ENCODE results near the gene RBX1. TPM values are rescaled to one million over a fixed set of nuclear protein-coding genes. Genes with fewer than 3 reads are reported as not detected.

The RBX1 gene
- total RNA-seq, 6 donors from 2014 or later, result 14.6 to 55.5 (median 46.1) TPM

- Histone ChIP-seq H3K4me3 (peak overlapping the region; percentile 60 to 82 (median 76)), H3K27ac (peak overlapping the region; percentile 99), H3K4me1 (peaks cover 10 to 15% (median 12%) of the 10 kb centered on the region in 4 donors), H3K36me3 (no peaks in the 10 kb centered on the region), H3K27me3 (no peaks in the 10 kb centered on the region), H3K9me3 (no peaks in the 10 kb centered on the region)
- ATAC-seq (ENCODE audit: low FRiP score in 2 of 2), result peak in 1 of 2 donors; percentile 66
- DNase-seq, result peak; percentile 36 to 69
- 27 to 35% methylated on average over 17 to 18 of the region's 19 CpGs for WGBS, 2 donors
- TF ChIP-seq POLR2A (IDR thresholded peaks at IDR 0.05) (no peak), EP300 (IDR thresholded peaks at IDR 0.05) (no peak), POLR2AphosphoS5 (IDR thresholded peaks at IDR 0.05) (no peak), CTCF (IDR thresholded peaks at IDR 0.05) (no peak)
These were observed 70.0 kb downstream of the RBX1 start for GRCh38 chr22:41021061-41021612.

DNA sequence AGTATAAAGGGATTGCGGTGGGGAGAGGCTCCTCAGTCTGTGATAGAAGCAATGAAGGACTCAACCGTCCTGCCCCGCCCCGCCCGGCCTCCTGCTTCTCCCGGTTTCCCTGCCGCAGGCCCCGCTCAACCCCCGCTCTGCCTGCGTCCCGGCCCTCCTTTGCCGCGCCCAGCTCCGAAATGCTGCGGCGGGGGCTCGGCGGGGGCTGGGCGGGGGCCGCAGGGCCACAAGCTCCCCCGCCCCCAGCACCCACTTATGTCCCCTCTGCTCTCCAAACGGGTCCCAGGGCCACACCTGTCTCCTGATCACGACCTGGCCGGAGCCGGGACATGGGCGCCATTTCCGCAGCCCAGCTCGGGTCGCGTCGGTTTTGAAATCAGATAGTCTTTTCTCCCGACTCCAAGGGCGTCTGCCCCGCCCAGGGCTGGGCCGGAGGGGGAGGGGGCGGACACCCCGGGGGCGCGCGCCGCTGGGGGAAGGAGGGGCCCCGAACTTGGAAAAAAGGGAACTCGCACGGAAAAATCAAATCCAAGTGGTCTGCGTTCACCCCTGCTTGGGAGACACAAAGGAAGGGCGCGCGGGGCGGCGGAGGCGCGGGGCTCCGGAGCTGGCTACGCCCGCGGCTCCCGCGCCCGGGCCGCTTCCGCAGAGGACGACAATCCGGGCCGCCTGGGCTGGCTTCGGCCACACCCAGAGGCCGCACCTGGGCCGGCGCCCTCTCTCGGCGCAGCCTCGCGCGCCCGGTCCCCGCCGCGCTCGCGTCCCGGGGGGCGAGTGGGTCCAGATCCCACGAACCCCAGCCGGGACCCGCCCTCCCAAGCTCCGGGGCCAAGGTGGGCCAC, 70.7 kb downstream of the RBX1 start:
- 0 to 2% methylated on average over 19 to 71 of the region's 85 CpGs for WGBS, 2 donors
- peak; percentile 71 to 96 for DNase-seq
- peak; percentile 87 to 92 for ATAC-seq (ENCODE audit: low FRiP score in 2 of 2)
- H3K27ac ChIP-seq, result peak overlapping the region; percentile 99
- TF ChIP-seq EP300 (IDR thresholded peaks at IDR 0.05), result no peak
- TF ChIP-seq POLR2A (IDR thresholded peaks at IDR 0.05), result peak in 3 of 4 donors; percentile 16 to 77 (median 35)
- peak; percentile 73 to 76 for TF ChIP-seq POLR2AphosphoS5 (IDR thresholded peaks at IDR 0.05)
- TF ChIP-seq CTCF (IDR thresholded peaks at IDR 0.05), result peak in 1 of 6 experiments; percentile 14
- H3K4me3 ChIP-seq, result peak overlapping the region; percentile 60 to 82 (median 76)
- no peaks in the 10 kb centered on the region for H3K36me3 ChIP-seq
- H3K27me3 ChIP-seq, result no peaks in the 10 kb centered on the region
- H3K4me1 ChIP-seq, result peaks cover 10 to 15% (median 12%) of the 10 kb centered on the region in 4 donors
- H3K9me3 ChIP-seq, result no peaks in the 10 kb centered on the region

DNA sequence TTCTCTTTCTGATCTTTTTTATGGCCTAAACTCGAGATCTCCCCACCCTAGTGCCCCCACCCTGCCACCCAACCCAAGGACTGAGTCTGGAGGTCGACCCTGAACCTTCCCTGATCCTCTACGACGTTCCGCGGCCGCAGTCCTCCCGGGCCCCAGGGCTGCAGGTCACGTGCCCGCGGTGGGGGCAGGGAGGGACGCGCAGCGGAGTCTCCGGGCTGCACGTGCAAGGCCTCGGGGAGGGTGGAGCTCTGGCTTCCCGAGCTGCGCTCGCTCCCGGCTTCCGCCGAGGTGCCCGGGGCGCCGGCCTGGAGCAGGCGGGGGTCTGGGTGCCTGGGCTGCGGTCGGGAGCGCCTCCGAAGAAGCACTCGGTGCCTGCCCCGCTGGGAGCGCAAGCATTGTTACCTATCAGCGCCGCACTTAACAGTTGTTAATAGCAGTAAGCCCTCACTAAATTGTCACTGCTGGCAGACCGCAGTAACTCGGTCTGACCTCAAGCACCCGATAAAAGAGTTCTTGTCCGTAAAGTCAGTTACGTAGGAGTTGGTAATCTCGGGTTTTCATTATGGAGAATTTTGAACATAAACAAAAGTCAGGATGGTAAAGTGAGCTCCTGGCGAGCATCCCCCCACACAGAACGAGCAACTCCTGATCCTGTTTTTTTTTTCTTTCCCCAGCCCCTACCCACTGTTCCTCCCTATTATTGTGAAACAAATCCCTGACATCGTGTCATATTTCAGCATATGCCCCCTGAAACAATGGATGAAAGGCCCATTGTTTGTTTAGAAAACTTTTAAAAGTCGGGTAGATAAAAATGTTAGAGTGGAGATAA, 71.5 kb downstream of the RBX1 start:
- TF ChIP-seq EP300 (IDR thresholded peaks at IDR 0.05) (peak in 2 of 4 donors; percentile 27 to 89), POLR2A (IDR thresholded peaks at IDR 0.05) (peak in 3 of 4 donors; percentile 41 to 90 (median 80)), CTCF (IDR thresholded peaks at IDR 0.05) (peak in 2 of 6 experiments; percentile 4 to 16), POLR2AphosphoS5 (IDR thresholded peaks at IDR 0.05) (peak; percentile 98 to 99)
- Histone ChIP-seq H3K36me3 (no peaks in the 10 kb centered on the region), H3K4me3 (peak overlapping the region; percentile 60 to 82 (median 76)), H3K9me3 (no peaks in the 10 kb centered on the region), H3K4me1 (peaks cover 10 to 15% (median 12%) of the 10 kb centered on the region in 4 donors), H3K27me3 (no peaks in the 10 kb centered on the region), H3K27ac (peak overlapping the region; percentile 99)
- 5 to 7% methylated on average over 15 to 29 of the region's 46 CpGs for WGBS, 2 donors
- peak; percentile 93 to 95 for ATAC-seq (ENCODE audit: low FRiP score in 2 of 2)
- DNase-seq, result peak; percentile 96 to 99

Small RNA genes within 50 kb of the gene (small RNA-seq; reads per million reads assigned to genes)
- 0 reads per million in 4 donors for gene RF00017
- 0 reads per million in 4 donors for gene RNU6-379P

Other genes starting within 250 kb of the RBX1 start
- 10 to 100 TPM in 4 of 6 donors, 1 to 10 TPM in 2; 7.3 to 21.0 (median 14.3) TPM for gene SLC25A17, start 132.0 kb upstream of the RBX1 start, total RNA-seq
- gene ST13, start 94.7 kb upstream of the RBX1 start, total RNA-seq, result 100 to 1,000 TPM in 4 of 6 donors, 10 to 100 TPM in 2; 85.2 to 188 (median 119) TPM
- gene XPNPEP3, start 94.2 kb upstream of the RBX1 start, total RNA-seq, result 10 to 100 TPM; 10.9 to 40.9 (median 15.1) TPM
- gene DNAJB7, start 89.3 kb upstream of the RBX1 start, total RNA-seq, result not detected
- 100 to 1,000 TPM in 2 of 6 donors, 10 to 100 TPM in 4; 66.3 to 257 (median 86.1) TPM for gene EP300, start 141.2 kb downstream of the RBX1 start, total RNA-seq